HepG2 (cell line): ENCODE results near the gene LIME1. TPM values are rescaled to one million over a fixed set of nuclear protein-coding genes. Genes with fewer than 3 reads are reported as not detected.
A peak's percentile ranks its signal among the peaks of the same experiment; 100 is the strongest.

ENCODE experiments used
- ATAC-seq: fragments of 200-7000 bp; cut with Tn5 transposase; 3 replicates; pipeline ENCODE4 v1.9.1; 2020; ENCODE audit warnings: mild to moderate bottlenecking, moderate library complexity
- BruUV-seq: library from RNA; stranded (reverse); fragments of 400-500 nt; replicated peaks from 2 replicates; lab custom pipeline; 2021; lab: Mats Ljungman, UMichigan
- CTCF ChIA-PET: fragments of 300-600 bp; formaldehyde crosslinking; extraction: SDS; loops from one replicate; lab custom pipeline; 2021; ENCODE audit warnings: low total read pairs, inconsistent platforms, low intra/inter-chr PET ratio; lab: Yijun Ruan, JAX
- POLR2A ChIA-PET: fragments of 350-600 bp; sonication (Branson Sonifier 250); formaldehyde crosslinking; loops from one replicate; lab custom pipeline; 2020; ENCODE audit warnings: antibody characterized with exemption, inconsistent platforms; lab: Yijun Ruan, JAX
- DNase-seq: peaks from one replicate; pipeline ENCODE4 v3.0.0-alpha.2; 2015; ENCODE audit warnings: low spot score
- FAIRE-seq: peaks from 3 replicates; lab custom pipeline; 2011; peaks lifted over from hg19 to GRCh38; lab: Jason Lieb, UNC
- H2AFZ ChIP-seq: one replicate; pipeline ENCODE4 v1.6.1; 2011; ENCODE audit warnings: low read length, inconsistent platforms
- H3K27ac ChIP-seq: fragments of 300-600 bp; 3 replicates; pipeline ENCODE4 v1.8.0; 2011; ENCODE audit warnings: mixed run types, mild to moderate bottlenecking, mixed read lengths, low read length, inconsistent platforms; ENCODE audit not compliant: insufficient read depth; ENCODE audit errors: extremely low read length
- H3K27me3 ChIP-seq, 2 experiments: fragments of 200-600 bp in 1 of 2; 2 replicates in 1 of 2; 3 replicates in 1 of 2; pipeline versions ENCODE4 v1.6.0 to v1.8.0; 2011; ENCODE audit warnings: low read length in 2 of 2, mild to moderate bottlenecking in 2 of 2, moderate library complexity in 2 of 2, inconsistent platforms in 1 of 2; ENCODE audit not compliant: insufficient read depth in 2 of 2, control insufficient read depth in 1 of 2
- H3K36me3 ChIP-seq, 2 experiments: fragments of 200-600 bp in 1 of 2; replicated peaks in 1 of 2; 2 replicates in 1 of 2; 3 replicates in 1 of 2; pipeline versions ENCODE4 v1.5.1 to v1.8.0; 2011; ENCODE audit warnings: low read length in 2 of 2, inconsistent platforms in 1 of 2; ENCODE audit not compliant: insufficient read depth in 2 of 2, control insufficient read depth in 1 of 2
- H3K4me1 ChIP-seq: 2 replicates; pipeline ENCODE4 v1.5.1; 2012; ENCODE audit warnings: low read length, inconsistent platforms; ENCODE audit not compliant: insufficient read depth
- H3K4me2 ChIP-seq: 2 replicates; pipeline ENCODE4 v1.6.0; 2011; ENCODE audit warnings: low read depth, low read length, inconsistent platforms
- H3K4me3 ChIP-seq, 3 experiments: fragments of 200-600 bp in 1 of 3; sonication (generic), shearing (Covaris generic) in 1 of 3; replicated peaks in 1 of 3; 2 replicates each; pipeline ENCODE4 v1.5.1; 2011 to 2016; ENCODE audit warnings: low read length in 3 of 3, inconsistent platforms in 2 of 3, low read depth in 2 of 3, mild to moderate bottlenecking in 2 of 3, control low read depth in 1 of 3, mixed read lengths in 1 of 3; ENCODE audit not compliant: insufficient read depth in 1 of 3
- H3K79me2 ChIP-seq: one replicate; pipeline ENCODE4 v1.6.1; 2011; ENCODE audit warnings: low read length, inconsistent platforms; ENCODE audit not compliant: insufficient read depth
- H3K9ac ChIP-seq: 2 replicates; pipeline ENCODE4 v1.6.0; 2011; ENCODE audit warnings: mild to moderate bottlenecking, low read depth, low read length, inconsistent platforms; ENCODE audit not compliant: insufficient read depth
- H3K9me3 ChIP-seq: 2 replicates; pipeline ENCODE4 v1.5.1; 2012; ENCODE audit warnings: mild to moderate bottlenecking, low read length
- H4K20me1 ChIP-seq: 2 replicates; pipeline ENCODE4 v1.6.0; 2011; ENCODE audit warnings: inconsistent platforms, mild to moderate bottlenecking, low read length, moderate library complexity; ENCODE audit not compliant: insufficient read depth
- AGO1 ChIP-seq: fragments of 200-400 bp; formaldehyde crosslinking; IDR thresholded peaks from 2 replicates; pipeline ENCODE4 v1.6.1; 2017; ENCODE audit warnings: mild to moderate bottlenecking, low read depth, low read length, moderate library complexity; ENCODE audit not compliant: poor library complexity, severe bottlenecking
- AGO2 ChIP-seq: fragments of 200-400 bp; formaldehyde crosslinking; optimal IDR thresholded peaks from 2 replicates; pipeline ENCODE3; 2017; ENCODE audit warnings: mild to moderate bottlenecking, low read depth, low read length, moderate library complexity
- AKAP8 ChIP-seq: sonication (generic); formaldehyde crosslinking; IDR thresholded peaks from 2 replicates; pipeline ENCODE4 v1.5.1; 2020; ENCODE audit warnings: mild to moderate bottlenecking, missing genetic modification reagents
- BCL3 ChIP-seq: sonication (generic); formaldehyde crosslinking; IDR thresholded peaks from 2 replicates; pipeline ENCODE4 v1.5.1; 2020; ENCODE audit warnings: mild to moderate bottlenecking, missing genetic modification reagents, moderate library complexity
- DNMT1 ChIP-seq: sonication (generic); formaldehyde crosslinking; IDR thresholded peaks from 2 replicates; pipeline ENCODE4 v1.5.1; 2020; ENCODE audit warnings: mild to moderate bottlenecking, missing genetic modification reagents
- DR1 ChIP-seq: sonication (generic); formaldehyde crosslinking; IDR thresholded peaks from 2 replicates; pipeline ENCODE4 v1.8.0; 2021; ENCODE audit warnings: mild to moderate bottlenecking, missing genetic modification reagents, inconsistent platforms
- EED ChIP-seq: sonication (generic); formaldehyde crosslinking; IDR thresholded peaks from 2 replicates; pipeline ENCODE4 v1.5.0; 2020; ENCODE audit warnings: mild to moderate bottlenecking, missing genetic modification reagents
- MYC ChIP-seq: sonication (generic); formaldehyde crosslinking; IDR thresholded peaks from 2 replicates; pipeline ENCODE4 v1.9.0; 2021; ENCODE audit warnings: missing genetic modification reagents, borderline replicate concordance
- NFKBIZ ChIP-seq: IDR thresholded peaks from 2 replicates; pipeline ENCODE4 v1.6.1; 2018; ENCODE audit warnings: missing genetic modification reagents, missing compliant biosample characterization
- POLR2G ChIP-seq: fragments of 200-400 bp; formaldehyde crosslinking; IDR thresholded peaks from 2 replicates; pipeline ENCODE4 v1.6.1; 2018; ENCODE audit warnings: mild to moderate bottlenecking, low read depth, low read length, moderate library complexity
- RXRA ChIP-seq: sonication (generic); formaldehyde crosslinking; IDR thresholded peaks from 2 replicates; pipeline ENCODE4 v1.5.1; 2020; ENCODE audit warnings: missing genetic modification reagents
- SALL1 ChIP-seq: sonication (generic); formaldehyde crosslinking; IDR thresholded peaks from 2 replicates; pipeline ENCODE4 v1.8.0; 2022; ENCODE audit warnings: mild to moderate bottlenecking, missing genetic modification reagents
- TFDP1 ChIP-seq: IDR thresholded peaks from 2 replicates; pipeline ENCODE4 v1.6.1; 2016; ENCODE audit warnings: missing compliant biosample characterization, missing genetic modification reagents, borderline replicate concordance
- ZMAT3 ChIP-seq: sonication (generic); formaldehyde crosslinking; conservative IDR thresholded peaks from 2 replicates; pipeline ENCODE4 v1.7.0; 2021; ENCODE audit warnings: missing genetic modification reagents
- ZNF577 ChIP-seq: sonication (generic); formaldehyde crosslinking; IDR thresholded peaks from 2 replicates; pipeline ENCODE4 v1.4.0; 2020; ENCODE audit warnings: mild to moderate bottlenecking, low read depth, missing genetic modification reagents, borderline replicate concordance
- ZNF710 ChIP-seq: sonication (generic); formaldehyde crosslinking; IDR thresholded peaks from 2 replicates; pipeline ENCODE4 v1.5.0; 2020; ENCODE audit warnings: mild to moderate bottlenecking, missing genetic modification reagents, borderline replicate concordance
- ZNF740 ChIP-seq: sonication (generic); formaldehyde crosslinking; IDR thresholded peaks from 2 replicates; pipeline ENCODE4 v1.4.0; 2020; ENCODE audit warnings: missing genetic modification reagents
- WGBS: methylation state at CpG from one replicate; pipeline ENCODE4 v1.1.6; 2017; ENCODE audit warnings: low lambda C conversion rate; 5-methylcytosine and 5-hydroxymethylcytosine counted together
- in situ Hi-C: cut with HindIII; loops from 2 replicates; pipeline ENCODE4 v1.10.0; 2017; ENCODE audit warnings: low pct_unique_long_range_greater_than_20kb; ENCODE audit not compliant: extremely low pct_ligation_motif_present
- intact Hi-C: fragments of 100-400 bp; cut with micrococcal nuclease; formaldehyde crosslinking; loops from one replicate; pipeline ENCODE4 v1.10.0; 2022; ENCODE audit not compliant: unreplicated experiment
- polyA plus RNA-seq, 8 experiments: library from polyadenylated mRNA; depleted of rRNA in 3 of 8; stranded (reverse) in 7 of 8; unstranded in 1 of 8; fragments of >200 nt; fragmentation: Illumina TruSeq in 4 of 8; extraction: Trizol in 4 of 8; gene quantifications; 2 replicates each; pipeline versions ENCODE4 v1.2.1 to v1.2.3, GENCODE V29; 2011 to 2016; ENCODE audit warnings: low read depth in 4 of 8, missing spikeins in 1 of 8, mixed read lengths in 1 of 8; ENCODE audit not compliant: insufficient read depth in 1 of 8
- total RNA-seq, 5 experiments: library from RNA; depleted of rRNA; stranded (reverse); fragments of >200 nt; fragmentation: Illumina TruSeq; extraction: Trizol; gene quantifications; 2 replicates each; pipeline ENCODE4 v1.2.3, GENCODE V29; 2016; ENCODE audit warnings: low read depth in 1 of 5

The LIME1 gene
- total and polyA plus RNA-seq, 2 of the 13 experiments (the other 11 are each of a cell fraction or from before 2014, with no cell fraction given): 13.0 to 61.5 TPM

- peak; percentile 73; the same call in 1 of the 2 replicates for TF ChIP-seq ZNF740 (CRISPR knock-in tag)
- TF ChIP-seq AKAP8 (CRISPR knock-in tag): peak; percentile 67; the same call in 1 of the 2 replicates
- TF ChIP-seq RXRA: 0 out of 2 replicates have a peak, but pooled peaks have one; percentile 7
- TF ChIP-seq POLR2G: peak; percentile 15; the same call in 1 of the 2 replicates
- TF ChIP-seq AGO2: peak; percentile 97
Observed at GRCh38 chr20:63701329-63702035, 35.0 kb upstream of the LIME1 start (continued).

GRCh38 chr20:63702036-63702665 is 34.3 kb upstream of the LIME1 start:
- no peaks in the 10 kb centered on the region for H3K9me3 ChIP-seq
- no TSS peak for BruUV-seq
- H3K9ac ChIP-seq: no peak overlapping the region
- peaks cover 18% of the 10 kb centered on the region for H3K79me2 ChIP-seq
- no peak for DNase-seq
- H3K4me2 ChIP-seq: no peak overlapping the region
- ChIA-PET POLR2A (interaction anchor here (0.8 to 12.4 kb wide), 4 partner anchors 34 to 164 kb away, joined by 4 to 190 read pairs (median 8); partner anchors contain the start of genes LIME1, SLC2A4RG and TPD52L2), CTCF (no interaction called here)
- H4K20me1 ChIP-seq: peaks cover 12% of the 10 kb centered on the region; the same call in 1 of the 2 replicates
- peaks cover 19% of the 10 kb centered on the region for H3K4me1 ChIP-seq
- intact Hi-C loops (no loop called here), in situ Hi-C loops (loop anchor here (10.0 kb wide), 1 partner anchor 83 kb away; no protein-coding TSS in a partner anchor)
- H3K4me3 ChIP-seq: no peak overlapping the region
- H3K27ac ChIP-seq: no peak overlapping the region
- H3K27me3 ChIP-seq: no peaks in the 10 kb centered on the region; a peak in 1 of 5 replicates
- H3K36me3 ChIP-seq: peaks cover 17 to 32% of the 10 kb centered on the region in 2 experiments
- H2AFZ ChIP-seq: no peak overlapping the region
- 95% methylated on average over 16 of the region's 16 CpGs for WGBS
- no peak for FAIRE-seq
- ATAC-seq: no peak
- TF ChIP-seq SALL1 (CRISPR knock-in tag) (no peak), BCL3 (no peak), ZMAT3 (CRISPR knock-in tag) (no peak), TFDP1 (CRISPR knock-in tag) (no peak), NFKBIZ (no peak), EED (CRISPR knock-in tag) (0 out of 2 replicates have a peak, but pooled peaks have one; percentile 34), DR1 (CRISPR knock-in tag) (no peak), ZNF577 (CRISPR knock-in tag) (no peak), AGO1 (peak; percentile 54), DNMT1 (CRISPR knock-in tag) (0 out of 2 replicates have a peak, but pooled peaks have one; percentile 74), MYC (CRISPR knock-in tag) (0 out of 2 replicates have a peak, but pooled peaks have one; percentile 5), ZNF710 (no peak)
